GM23338 (cell line): ENCODE data around the gene CDH23. TPM values are rescaled to one million over a fixed set of nuclear protein-coding genes. Genes with fewer than 3 reads are reported as not detected.

Source experiments
- ATAC-seq: fragments of 200-7000 bp; cut with Tn5 transposase; 3 replicates; pipeline ENCODE4 v1.9.1; 2020
- DNase-seq: peaks from one replicate; pipeline ENCODE4 v3.0.0-alpha.2; 2015; ENCODE audit warnings: low spot score
- H2AFZ ChIP-seq: fragments of 200-600 bp; sonication (generic); 2 replicates; pipeline ENCODE4 v1.8.0; 2016; ENCODE audit warnings: antibody characterized with exemption, mild to moderate bottlenecking, moderate library complexity
- H3F3A ChIP-seq: fragments of 200-600 bp; sonication (generic); replicated peaks from 2 replicates; pipeline ENCODE4 v1.8.0; 2017; ENCODE audit warnings: antibody characterized with exemption, mixed run types, low read depth
- H3K27ac ChIP-seq: fragments of 200-600 bp; sonication (generic); 2 replicates; pipeline ENCODE4 v1.6.1; 2016; ENCODE audit warnings: low read depth
- H3K27me3 ChIP-seq: fragments of 200-600 bp; sonication (generic); 2 replicates; pipeline ENCODE4 v1.8.0; 2016; ENCODE audit warnings: mild to moderate bottlenecking, mixed run types, moderate library complexity; ENCODE audit not compliant: insufficient read depth
- H3K36me3 ChIP-seq: fragments of 200-600 bp; sonication (generic); 2 replicates; pipeline ENCODE4 v1.8.0; 2016; ENCODE audit warnings: mild to moderate bottlenecking; ENCODE audit not compliant: insufficient read depth
- H3K4me1 ChIP-seq: fragments of 200-600 bp; sonication (generic); 2 replicates; pipeline ENCODE4 v1.8.0; 2016; ENCODE audit warnings: mild to moderate bottlenecking, moderate library complexity; ENCODE audit not compliant: insufficient read depth
- H3K4me2 ChIP-seq: fragments of 200-600 bp; sonication (generic); 2 replicates; pipeline ENCODE4 v1.7.1; 2017; ENCODE audit warnings: mixed run types
- H3K4me3 ChIP-seq: fragments of 200-600 bp; sonication (generic); 2 replicates; pipeline ENCODE4 v1.6.1; 2016; ENCODE audit warnings: mixed run types
- H3K79me2 ChIP-seq: fragments of 200-600 bp; sonication (generic); replicated peaks from 2 replicates; pipeline ENCODE4 v1.8.0; 2017; ENCODE audit warnings: mild to moderate bottlenecking; ENCODE audit not compliant: insufficient read depth
- H3K9me2 ChIP-seq: fragments of 200-600 bp; sonication (generic); 2 replicates; pipeline ENCODE4 v1.8.0; 2017; ENCODE audit not compliant: insufficient read depth
- H4K20me1 ChIP-seq: fragments of 200-600 bp; sonication (generic); replicated peaks from 2 replicates; pipeline ENCODE4 v1.8.0; 2017; ENCODE audit warnings: mild to moderate bottlenecking; ENCODE audit not compliant: insufficient read depth
- H3K27ac Mint-ChIP-seq: 2 replicates; pipeline ENCODE4 v1.8.0; 2020; ENCODE audit warnings: inconsistent platforms, mild to moderate bottlenecking, moderate library complexity, mixed read lengths
- H3K27me3 Mint-ChIP-seq: 3 replicates; pipeline ENCODE4 v1.8.0; 2022; ENCODE audit warnings: low read depth, mild to moderate bottlenecking, moderate library complexity, mixed read lengths, inconsistent platforms; ENCODE audit not compliant: insufficient read depth, poor library complexity
- H3K36me3 Mint-ChIP-seq: 3 replicates; pipeline ENCODE4 v1.8.0; 2021; ENCODE audit warnings: low read depth, mild to moderate bottlenecking, inconsistent platforms, moderate library complexity, mixed read lengths
- H3K4me1 Mint-ChIP-seq: 3 replicates; pipeline ENCODE4 v1.8.0; 2020; ENCODE audit warnings: mild to moderate bottlenecking, inconsistent platforms, mixed read lengths
- H3K4me3 Mint-ChIP-seq: 3 replicates; pipeline ENCODE4 v1.8.0; 2021; ENCODE audit warnings: moderate library complexity, mild to moderate bottlenecking, inconsistent platforms, mixed read lengths
- H3K9me3 Mint-ChIP-seq: 3 replicates; pipeline ENCODE4 v1.8.0; 2020; ENCODE audit warnings: moderate library complexity, mild to moderate bottlenecking, inconsistent platforms, mixed read lengths
- CREB1 ChIP-seq: fragments of 250-450 bp; sonication (Bioruptor Pico); IDR thresholded peaks from 2 replicates; pipeline ENCODE4 v1.5.0; 2020; ENCODE audit warnings: low read depth, mild to moderate bottlenecking, moderate library complexity
- EZH2 ChIP-seq: fragments of 200-600 bp; sonication (generic); IDR thresholded peaks from one replicate; pipeline ENCODE4 v1.8.0; 2017; ENCODE audit warnings: antibody characterized with exemption, mild to moderate bottlenecking, low read depth; ENCODE audit not compliant: unreplicated experiment
- JUNB ChIP-seq: IDR thresholded peaks from one replicate; pipeline ENCODE4 v1.6.1; 2016; ENCODE audit warnings: antibody characterized with exemption; ENCODE audit not compliant: unreplicated experiment
- NANOG ChIP-seq: IDR thresholded peaks from 2 replicates; pipeline ENCODE4 v1.6.1; 2016; ENCODE audit warnings: antibody characterized with exemption, borderline replicate concordance
- POLR2AphosphoS5 ChIP-seq: IDR thresholded peaks from 2 replicates; pipeline ENCODE4 v1.6.1; 2016; ENCODE audit warnings: antibody characterized with exemption, low read depth
- STAT1 ChIP-seq: IDR thresholded peaks from one replicate; pipeline ENCODE4 v1.6.1; 2016; ENCODE audit warnings: antibody characterized with exemption; ENCODE audit not compliant: unreplicated experiment
- ZNF114 ChIP-seq: fragments of 250-450 bp; sonication (Bioruptor Pico); IDR thresholded peaks from 2 replicates; pipeline ENCODE4 v1.5.0; 2020; ENCODE audit warnings: mild to moderate bottlenecking, moderate library complexity
- ZNF331 ChIP-seq: fragments of 250-450 bp; sonication (Bioruptor Pico); IDR thresholded peaks from 2 replicates; pipeline ENCODE4 v1.5.0; 2020; ENCODE audit warnings: low read depth, mild to moderate bottlenecking, moderate library complexity
- polyA plus RNA-seq: library from polyadenylated mRNA; unstranded; fragments of >200 nt; fragmentation: Nextera tagmentation; extraction: Ambion mirVana; gene quantifications from 2 replicates; pipeline ENCODE4 v1.2.1, GENCODE V29; 2016
- total RNA-seq: library from RNA; depleted of rRNA; stranded (reverse); fragments of >200 nt; shearing (Covaris generic); gene quantifications from 2 replicates; pipeline ENCODE4 v1.2.3, GENCODE V29; 2014
- TF ChIP-seq, protein P1 (sequence below): IDR thresholded peaks from one replicate; pipeline ENCODE4 v1.6.1; 2018; ENCODE audit warnings: antibody characterized with exemption; ENCODE audit not compliant: unreplicated experiment
- TF ChIP-seq, protein P2 (sequence below), 2 experiments: fragments of 200-600 bp in 1 of 2; sonication (generic) in 1 of 2; conservative IDR thresholded peaks; 2 replicates each; pipeline versions ENCODE4 v1.5.1 to v1.6.1; 2016 to 2017; ENCODE audit warnings: antibody characterized with exemption in 2 of 2, low read depth in 2 of 2, mild to moderate bottlenecking in 2 of 2, moderate library complexity in 1 of 2

The CDH23 gene
- total and polyA plus RNA-seq, 2 experiments from 2014 or later = 0.95 to 4.3 TPM

GRCh38 chr10:71625445-71626175, 228.9 kb downstream of the CDH23 start:
- peaks cover 75% of the 10 kb centered on the region for H3K4me1 Mint-ChIP-seq
- Histone ChIP-seq H3K27ac (no peak overlapping the region), H3K9me2 (no peaks in the 10 kb centered on the region), H2AFZ (no peak overlapping the region), H3K4me3 (no peak overlapping the region), H3K79me2 (no peaks in the 10 kb centered on the region), H3K4me1 (peaks cover 52% of the 10 kb centered on the region), H3K27me3 (no peaks in the 10 kb centered on the region), H3K36me3 (no peaks in the 10 kb centered on the region), H3F3A (peaks cover 20% of the 10 kb centered on the region), H4K20me1 (no peaks in the 10 kb centered on the region), H3K4me2 (no peak overlapping the region)
- no peak for DNase-seq
- H3K4me3 Mint-ChIP-seq = no peak overlapping the region
- no peak for TF ChIP-seq STAT1
- no peak for TF ChIP-seq EZH2
- TF ChIP-seq, protein P1, sequence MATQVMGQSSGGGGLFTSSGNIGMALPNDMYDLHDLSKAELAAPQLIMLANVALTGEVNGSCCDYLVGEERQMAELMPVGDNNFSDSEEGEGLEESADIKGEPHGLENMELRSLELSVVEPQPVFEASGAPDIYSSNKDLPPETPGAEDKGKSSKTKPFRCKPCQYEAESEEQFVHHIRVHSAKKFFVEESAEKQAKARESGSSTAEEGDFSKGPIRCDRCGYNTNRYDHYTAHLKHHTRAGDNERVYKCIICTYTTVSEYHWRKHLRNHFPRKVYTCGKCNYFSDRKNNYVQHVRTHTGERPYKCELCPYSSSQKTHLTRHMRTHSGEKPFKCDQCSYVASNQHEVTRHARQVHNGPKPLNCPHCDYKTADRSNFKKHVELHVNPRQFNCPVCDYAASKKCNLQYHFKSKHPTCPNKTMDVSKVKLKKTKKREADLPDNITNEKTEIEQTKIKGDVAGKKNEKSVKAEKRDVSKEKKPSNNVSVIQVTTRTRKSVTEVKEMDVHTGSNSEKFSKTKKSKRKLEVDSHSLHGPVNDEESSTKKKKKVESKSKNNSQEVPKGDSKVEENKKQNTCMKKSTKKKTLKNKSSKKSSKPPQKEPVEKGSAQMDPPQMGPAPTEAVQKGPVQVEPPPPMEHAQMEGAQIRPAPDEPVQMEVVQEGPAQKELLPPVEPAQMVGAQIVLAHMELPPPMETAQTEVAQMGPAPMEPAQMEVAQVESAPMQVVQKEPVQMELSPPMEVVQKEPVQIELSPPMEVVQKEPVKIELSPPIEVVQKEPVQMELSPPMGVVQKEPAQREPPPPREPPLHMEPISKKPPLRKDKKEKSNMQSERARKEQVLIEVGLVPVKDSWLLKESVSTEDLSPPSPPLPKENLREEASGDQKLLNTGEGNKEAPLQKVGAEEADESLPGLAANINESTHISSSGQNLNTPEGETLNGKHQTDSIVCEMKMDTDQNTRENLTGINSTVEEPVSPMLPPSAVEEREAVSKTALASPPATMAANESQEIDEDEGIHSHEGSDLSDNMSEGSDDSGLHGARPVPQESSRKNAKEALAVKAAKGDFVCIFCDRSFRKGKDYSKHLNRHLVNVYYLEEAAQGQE = no peak
- no peak for TF ChIP-seq NANOG
- TF ChIP-seq POLR2AphosphoS5 = no peak
- no peak for TF ChIP-seq ZNF114
- no peak for TF ChIP-seq ZNF331
- no peak overlapping the region; the same call in 1 of the 2 replicates for H3K27ac Mint-ChIP-seq
- ATAC-seq = no peak
- no peaks in the 10 kb centered on the region for H3K36me3 Mint-ChIP-seq
- H3K9me3 Mint-ChIP-seq = no peaks in the 10 kb centered on the region
- H3K27me3 Mint-ChIP-seq = peaks cover 29% of the 10 kb centered on the region

- no peaks in the 10 kb centered on the region for H3K79me2 ChIP-seq
- peaks cover 6% of the 10 kb centered on the region for H3K27me3 ChIP-seq
- no peaks in the 10 kb centered on the region for H3K9me2 ChIP-seq
- Mint-ChIP-seq H3K27me3 (peaks cover 34% of the 10 kb centered on the region), H3K4me1 (peaks cover 70% of the 10 kb centered on the region), H3K4me3 (no peak overlapping the region), H3K36me3 (no peaks in the 10 kb centered on the region), H3K9me3 (no peaks in the 10 kb centered on the region), H3K27ac (no peak overlapping the region)
- H3K4me1 ChIP-seq = peaks cover 49% of the 10 kb centered on the region
- H4K20me1 ChIP-seq = no peaks in the 10 kb centered on the region
- no peaks in the 10 kb centered on the region for H3K36me3 ChIP-seq
- H3F3A ChIP-seq = peaks cover 10% of the 10 kb centered on the region
- no peak overlapping the region for H3K27ac ChIP-seq
- no peak overlapping the region for H2AFZ ChIP-seq
- H3K4me2 ChIP-seq = no peak overlapping the region
- DNase-seq (no peak), ATAC-seq (no peak)
- no peak overlapping the region for H3K4me3 ChIP-seq
- TF ChIP-seq CREB1 (CRISPR knock-in tag) = no peak
- TF ChIP-seq ZNF114 = no peak
- no peak for TF ChIP-seq JUNB
- TF ChIP-seq, protein P1 = no peak
- TF ChIP-seq, protein P2, sequence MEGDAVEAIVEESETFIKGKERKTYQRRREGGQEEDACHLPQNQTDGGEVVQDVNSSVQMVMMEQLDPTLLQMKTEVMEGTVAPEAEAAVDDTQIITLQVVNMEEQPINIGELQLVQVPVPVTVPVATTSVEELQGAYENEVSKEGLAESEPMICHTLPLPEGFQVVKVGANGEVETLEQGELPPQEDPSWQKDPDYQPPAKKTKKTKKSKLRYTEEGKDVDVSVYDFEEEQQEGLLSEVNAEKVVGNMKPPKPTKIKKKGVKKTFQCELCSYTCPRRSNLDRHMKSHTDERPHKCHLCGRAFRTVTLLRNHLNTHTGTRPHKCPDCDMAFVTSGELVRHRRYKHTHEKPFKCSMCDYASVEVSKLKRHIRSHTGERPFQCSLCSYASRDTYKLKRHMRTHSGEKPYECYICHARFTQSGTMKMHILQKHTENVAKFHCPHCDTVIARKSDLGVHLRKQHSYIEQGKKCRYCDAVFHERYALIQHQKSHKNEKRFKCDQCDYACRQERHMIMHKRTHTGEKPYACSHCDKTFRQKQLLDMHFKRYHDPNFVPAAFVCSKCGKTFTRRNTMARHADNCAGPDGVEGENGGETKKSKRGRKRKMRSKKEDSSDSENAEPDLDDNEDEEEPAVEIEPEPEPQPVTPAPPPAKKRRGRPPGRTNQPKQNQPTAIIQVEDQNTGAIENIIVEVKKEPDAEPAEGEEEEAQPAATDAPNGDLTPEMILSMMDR (conservative IDR thresholded peaks at IDR 0.05; ENCODE audit: low read depth in 2 of 2) = no peak
These were observed 230.7 kb downstream of the CDH23 start for GRCh38 chr10:71627230-71627939.
